ENCODE measurements around the gene EVL.

DNA sequence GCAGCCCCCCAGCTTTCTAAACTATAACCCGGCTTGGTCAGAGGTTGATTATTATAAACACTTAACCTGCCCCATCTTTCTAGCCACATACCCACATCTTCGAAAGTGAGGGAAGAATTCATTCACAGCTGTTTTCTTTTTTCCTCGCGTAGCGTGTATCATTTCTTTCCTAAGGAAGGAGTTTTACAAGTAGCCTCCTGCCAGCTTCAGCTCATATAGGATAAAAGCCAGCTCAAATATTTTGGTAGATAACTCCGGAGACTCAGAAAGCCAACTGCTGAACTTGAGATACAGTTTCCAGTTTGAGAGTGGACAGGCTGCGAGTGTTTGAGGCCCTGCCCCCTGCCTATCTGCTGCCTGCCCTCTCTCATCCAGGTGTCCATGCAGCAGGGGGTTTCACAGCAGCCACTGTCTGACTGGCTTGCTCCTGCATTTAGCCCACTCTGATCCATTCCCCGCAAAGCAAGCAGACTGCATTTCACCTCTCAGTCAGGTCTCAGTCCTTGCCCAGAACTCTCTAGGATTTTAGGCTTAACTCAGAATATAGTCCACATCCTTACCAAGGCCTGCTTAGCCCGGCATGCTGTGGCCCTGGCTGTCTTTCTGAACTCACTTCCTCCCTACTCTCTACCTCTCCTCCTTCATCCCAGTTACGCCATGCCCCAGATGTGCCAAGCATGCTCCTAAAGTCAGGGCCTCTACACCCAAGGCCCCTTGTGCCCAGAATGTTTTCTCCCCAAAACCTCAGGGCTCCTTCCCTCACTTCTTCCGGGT, 46.9 kb downstream of the EVL start:
- TF ChIP-seq, protein P1, sequence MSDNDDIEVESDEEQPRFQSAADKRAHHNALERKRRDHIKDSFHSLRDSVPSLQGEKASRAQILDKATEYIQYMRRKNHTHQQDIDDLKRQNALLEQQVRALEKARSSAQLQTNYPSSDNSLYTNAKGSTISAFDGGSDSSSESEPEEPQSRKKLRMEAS (IDR thresholded peaks at IDR 0.05; ENCODE audit: insufficient read depth, insufficient read length) = no peak
- TF ChIP-seq, protein P2, sequence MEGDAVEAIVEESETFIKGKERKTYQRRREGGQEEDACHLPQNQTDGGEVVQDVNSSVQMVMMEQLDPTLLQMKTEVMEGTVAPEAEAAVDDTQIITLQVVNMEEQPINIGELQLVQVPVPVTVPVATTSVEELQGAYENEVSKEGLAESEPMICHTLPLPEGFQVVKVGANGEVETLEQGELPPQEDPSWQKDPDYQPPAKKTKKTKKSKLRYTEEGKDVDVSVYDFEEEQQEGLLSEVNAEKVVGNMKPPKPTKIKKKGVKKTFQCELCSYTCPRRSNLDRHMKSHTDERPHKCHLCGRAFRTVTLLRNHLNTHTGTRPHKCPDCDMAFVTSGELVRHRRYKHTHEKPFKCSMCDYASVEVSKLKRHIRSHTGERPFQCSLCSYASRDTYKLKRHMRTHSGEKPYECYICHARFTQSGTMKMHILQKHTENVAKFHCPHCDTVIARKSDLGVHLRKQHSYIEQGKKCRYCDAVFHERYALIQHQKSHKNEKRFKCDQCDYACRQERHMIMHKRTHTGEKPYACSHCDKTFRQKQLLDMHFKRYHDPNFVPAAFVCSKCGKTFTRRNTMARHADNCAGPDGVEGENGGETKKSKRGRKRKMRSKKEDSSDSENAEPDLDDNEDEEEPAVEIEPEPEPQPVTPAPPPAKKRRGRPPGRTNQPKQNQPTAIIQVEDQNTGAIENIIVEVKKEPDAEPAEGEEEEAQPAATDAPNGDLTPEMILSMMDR (IDR thresholded peaks at IDR 0.05; ENCODE audit: extremely low read depth in 1 of 2, insufficient read depth in 1 of 2, low read depth in 1 of 2, low read length in 2 of 2) = no peak
- TF ChIP-seq JUN (IDR thresholded peaks at IDR 0.05; ENCODE audit: borderline replicate concordance, insufficient read depth, insufficient read length, low read depth) = no peak
- TF ChIP-seq POLR2AphosphoS5 (IDR thresholded peaks at IDR 0.05; ENCODE audit: insufficient read depth, low read depth, low read length) = no peak
- TF ChIP-seq EZH2 (IDR thresholded peaks at IDR 0.05; ENCODE audit: borderline replicate concordance, low read depth, low read length, severe bottlenecking) = no peak
- TF ChIP-seq POLR2A (IDR thresholded peaks at IDR 0.05; ENCODE audit: low read depth, low read length) = no peak
- TF ChIP-seq MYC (IDR thresholded peaks at IDR 0.05; ENCODE audit: low read depth, low read length) = no peak

Data from endothelial cell of umbilical vein (primary cell).